K562 (cell line): Measurements from ENCODE around the gene DIRAS3. TPM values are rescaled to one million over a fixed set of nuclear protein-coding genes. Genes with fewer than 3 reads are reported as not detected.

Experiments used
- ATAC-seq: fragments of 200-7000 bp; cut with Tn5 transposase; 3 replicates; pipeline ENCODE4 v1.9.1; 2020; ENCODE audit warnings: moderate library complexity
- BruUV-seq: library from RNA; stranded (reverse); fragments of 400-500 nt; replicated peaks from 2 replicates; lab custom pipeline; 2021; lab: Mats Ljungman, UMichigan
- CTCF ChIA-PET: fragments of 300-600 bp; formaldehyde crosslinking; extraction: SDS; loops from one replicate; lab custom pipeline; 2021; ENCODE audit warnings: low intra/inter-chr PET ratio; lab: Yijun Ruan, JAX
- POLR2A ChIA-PET: fragments of 300-600, 350-650 bp; sonication (Branson Sonifier 250); formaldehyde crosslinking; extraction: SDS; loops from one replicate; lab custom pipeline; 2021; ENCODE audit warnings: antibody characterized with exemption, inconsistent platforms; lab: Yijun Ruan, JAX
- DNase-seq, 4 experiments: peaks; one replicate each; pipeline versions ENCODE4 v3.0.0 to v3.0.0-alpha.2; 2011 to 2018; ENCODE audit warnings: low spot score in 3 of 4, mixed read lengths in 3 of 4; ENCODE audit errors: extremely low read depth in 1 of 4
- FAIRE-seq: peaks from 2 replicates; lab custom pipeline; 2011; peaks lifted over from hg19 to GRCh38; lab: Jason Lieb, UNC
- H2AFZ ChIP-seq: 2 replicates; pipeline ENCODE4 v1.6.0; 2011; ENCODE audit warnings: low read depth, low read length, control low read depth, inconsistent platforms
- H3K27ac ChIP-seq: fragments of 200-600 bp; 3 replicates; pipeline ENCODE4 v1.8.0; 2011; ENCODE audit warnings: low read depth, mild to moderate bottlenecking, control low read depth, inconsistent platforms, low read length, moderate library complexity, mixed read lengths; ENCODE audit errors: extremely low read depth
- H3K27me3 ChIP-seq, 2 experiments: fragments of 300-600 bp in 1 of 2; 2 replicates in 1 of 2; 3 replicates in 1 of 2; pipeline versions ENCODE4 v1.6.0 to v1.8.0; 2011; ENCODE audit warnings: inconsistent platforms in 2 of 2, low read length in 2 of 2, mild to moderate bottlenecking in 1 of 2, mixed read lengths in 1 of 2, moderate library complexity in 1 of 2; ENCODE audit not compliant: control insufficient read depth in 2 of 2, insufficient read depth in 2 of 2
- H3K36me3 ChIP-seq: fragments of 300-600 bp; 3 replicates; pipeline ENCODE4 v1.8.0; 2011; ENCODE audit warnings: mild to moderate bottlenecking, low read length, inconsistent platforms; ENCODE audit not compliant: control insufficient read depth, insufficient read depth
- H3K4me1 ChIP-seq, 2 experiments: fragments of 200-600 bp in 1 of 2; replicated peaks in 1 of 2; 2 replicates in 1 of 2; 3 replicates in 1 of 2; pipeline versions ENCODE4 v1.5.1 to v1.8.0; 2011; ENCODE audit warnings: inconsistent platforms in 2 of 2, low read length in 2 of 2, mild to moderate bottlenecking in 1 of 2, mixed read lengths in 1 of 2, moderate library complexity in 1 of 2; ENCODE audit not compliant: control insufficient read depth in 2 of 2, insufficient read depth in 2 of 2
- H3K4me2 ChIP-seq: 2 replicates; pipeline ENCODE4 v1.6.1; 2011; ENCODE audit warnings: low read length, control low read depth, inconsistent platforms, mixed read lengths; ENCODE audit not compliant: insufficient read depth
- H3K4me3 ChIP-seq: fragments of 200-600 bp; sonication (generic), shearing (Covaris generic); 2 replicates; pipeline ENCODE4 v1.5.1; 2016; ENCODE audit warnings: control low read depth, inconsistent platforms
- H3K79me2 ChIP-seq: fragments of 200-600 bp; 3 replicates; pipeline ENCODE4 v1.8.0; 2011; ENCODE audit warnings: low read length, inconsistent platforms; ENCODE audit not compliant: control insufficient read depth, insufficient read depth
- H3K9ac ChIP-seq, 2 experiments: 2 replicates each; pipeline versions ENCODE4 v1.6.0 to v1.6.1; 2011; ENCODE audit warnings: low read depth in 2 of 2, low read length in 2 of 2, control low read depth in 1 of 2, inconsistent platforms in 1 of 2, mild to moderate bottlenecking in 1 of 2, mixed read lengths in 1 of 2; ENCODE audit not compliant: insufficient read depth in 1 of 2
- H3K9me1 ChIP-seq: one replicate; pipeline ENCODE4 v1.6.0; 2011; ENCODE audit warnings: inconsistent platforms, mild to moderate bottlenecking, low read length, moderate library complexity; ENCODE audit not compliant: control insufficient read depth, insufficient read depth
- H3K9me3 ChIP-seq: replicated peaks from 2 replicates; pipeline ENCODE4 v1.5.1; 2011; ENCODE audit warnings: low read depth, low read length, inconsistent platforms; ENCODE audit not compliant: control insufficient read depth, insufficient read depth
- H4K20me1 ChIP-seq: replicated peaks from 2 replicates; pipeline ENCODE4 v1.6.1; 2011; ENCODE audit warnings: low read length, inconsistent platforms, mixed read lengths; ENCODE audit not compliant: control insufficient read depth, insufficient read depth
- BHLHE40 ChIP-seq: IDR thresholded peaks from 2 replicates; pipeline ENCODE4 v1.6.1; 2011; ENCODE audit warnings: low read length, improper control_type of control experiment
- CAMTA2 ChIP-seq: fragments of 250-450 bp; sonication (Bioruptor Pico); conservative IDR thresholded peaks from 2 replicates; pipeline ENCODE4 v1.5.1; 2022
- CTBP1 ChIP-seq: fragments of 450-650 bp; IDR thresholded peaks from 2 replicates; pipeline ENCODE4 v1.6.1; 2016; ENCODE audit warnings: borderline replicate concordance
- HNRNPL ChIP-seq: fragments of 200-400 bp; formaldehyde crosslinking; IDR thresholded peaks from 2 replicates; pipeline ENCODE4 v1.6.1; 2017; ENCODE audit warnings: low read depth, mild to moderate bottlenecking, low read length
- JUND ChIP-seq, 2 experiments: IDR thresholded peaks; 2 replicates in 1 of 2; 3 replicates in 1 of 2; pipeline ENCODE4 v1.6.1; 2011; ENCODE audit warnings: borderline replicate concordance in 2 of 2, low read depth in 2 of 2, low read length in 2 of 2, improper control_type of control experiment in 1 of 2, missing biosample characterization in 1 of 2, missing genetic modification characterization in 1 of 2, missing genetic modification reagents in 1 of 2
- KLF13 ChIP-seq: fragments of 450-650 bp; IDR thresholded peaks from 2 replicates; pipeline ENCODE4 v1.6.1; 2016; ENCODE audit warnings: missing genetic modification characterization, low read depth, mild to moderate bottlenecking, missing compliant biosample characterization, moderate library complexity, borderline replicate concordance
- MCM5 ChIP-seq: fragments of 450-650 bp; IDR thresholded peaks from 2 replicates; pipeline ENCODE4 v1.6.1; 2016; ENCODE audit warnings: low read depth
- PTBP1 ChIP-seq: fragments of 200-400 bp; formaldehyde crosslinking; IDR thresholded peaks from 2 replicates; pipeline ENCODE4 v1.6.1; 2017; ENCODE audit warnings: low read depth, low read length
- RBM14 ChIP-seq: fragments of 200-400 bp; formaldehyde crosslinking; IDR thresholded peaks from 2 replicates; pipeline ENCODE4 v1.6.1; 2018; ENCODE audit warnings: low read depth, mild to moderate bottlenecking, low read length, moderate library complexity, borderline replicate concordance; ENCODE audit not compliant: insufficient read depth
- RBM25 ChIP-seq: fragments of 200-400 bp; formaldehyde crosslinking; IDR thresholded peaks from 2 replicates; pipeline ENCODE4 v1.6.1; 2018; ENCODE audit warnings: low read length, low read depth, moderate library complexity; ENCODE audit not compliant: severe bottlenecking
- SIN3B ChIP-seq: fragments of 450-650 bp; IDR thresholded peaks from 2 replicates; pipeline ENCODE4 v1.6.1; 2017; ENCODE audit warnings: low read depth, mild to moderate bottlenecking, moderate library complexity
- SREBF2 ChIP-seq: sonication (generic); formaldehyde crosslinking; IDR thresholded peaks from 2 replicates; pipeline ENCODE4 v1.4.0; 2020; ENCODE audit warnings: mild to moderate bottlenecking, missing genetic modification reagents
- SRSF7 ChIP-seq: fragments of 200-400 bp; formaldehyde crosslinking; optimal IDR thresholded peaks from 2 replicates; pipeline ENCODE3; 2017; ENCODE audit warnings: mild to moderate bottlenecking, low read depth, low read length
- XRCC4 ChIP-seq: IDR thresholded peaks from one replicate; pipeline ENCODE4 v1.6.1; 2011; ENCODE audit not compliant: insufficient read depth, insufficient read length; ENCODE audit errors: extremely low read depth
- ZNF184 ChIP-seq: sonication (generic); formaldehyde crosslinking; IDR thresholded peaks from 2 replicates; pipeline ENCODE4 v1.5.0; 2020; ENCODE audit warnings: missing genetic modification reagents
- ZNF274 ChIP-seq: IDR thresholded peaks from 2 replicates; pipeline ENCODE4 v1.6.1; 2011; ENCODE audit warnings: low read depth, mild to moderate bottlenecking, low read length, moderate library complexity, borderline replicate concordance
- WGBS: fragments of 100-300 bp; shearing (Covaris generic); methylation state at CpG from one replicate; pipeline ENCODE4 v1.1.6; 2016; ENCODE audit warnings: low coverage, mixed read lengths; ENCODE audit not compliant: insufficient coverage; ENCODE audit errors: missing lambda C conversion rate; 5-methylcytosine and 5-hydroxymethylcytosine counted together
- in situ Hi-C: fragments of 300-500 bp; cut with MboI; formaldehyde crosslinking; loops from 4 replicates; pipeline ENCODE4 v1.15.0; 2018; ENCODE audit warnings: inconsistent platforms, mixed read lengths
- intact Hi-C: fragments of 100-400 bp; cut with micrococcal nuclease; formaldehyde crosslinking; loops from 2 replicates; pipeline ENCODE4 v1.14.2; 2022
- polyA plus RNA-seq, 8 experiments: library from polyadenylated mRNA; depleted of rRNA in 4 of 8; stranded (reverse) in 5 of 8; unstranded in 3 of 8; fragments of >200 nt; fragmentation: Nextera tagmentation in 2 of 8; fragmentation: Illumina TruSeq in 1 of 8; extraction: Ambion mirVana in 2 of 8; extraction: Trizol in 1 of 8; gene quantifications; 2 replicates each; pipeline versions ENCODE4 v1.2.1 to v1.2.3, GENCODE V29; 2011 to 2014; ENCODE audit warnings: inconsistent platforms in 1 of 8, missing spikeins in 1 of 8
- total RNA-seq, 7 experiments: library from RNA; depleted of rRNA in 6 of 7; stranded (reverse); fragments of >200 nt in 6 of 7; fragmentation: Illumina TruSeq in 2 of 7; extraction: Trizol in 2 of 7; gene quantifications; 2 replicates each; pipeline versions ENCODE4 v1.2.1 to v1.2.3, GENCODE V29; 2011 to 2021; ENCODE audit warnings: low replicate concordance in 1 of 7
- TF ChIP-seq, protein P1 (sequence below): fragments of 450-650 bp; IDR thresholded peaks from 2 replicates; pipeline ENCODE4 v1.6.1; 2016; ENCODE audit warnings: borderline replicate concordance
- TF ChIP-seq, protein P2 (sequence below): fragments of 250-450 bp; sonication (Bioruptor Pico); IDR thresholded peaks from 2 replicates; pipeline ENCODE4 v1.4.0; 2020; ENCODE audit warnings: mild to moderate bottlenecking, moderate library complexity, borderline replicate concordance

DIRAS3 gene
- total and polyA plus RNA-seq, 9 of the 15 experiments (the other 6 are each of a cell fraction or from before 2014, with no cell fraction given), result 7.9 to 96.1 (median 41.7) TPM

DNA sequence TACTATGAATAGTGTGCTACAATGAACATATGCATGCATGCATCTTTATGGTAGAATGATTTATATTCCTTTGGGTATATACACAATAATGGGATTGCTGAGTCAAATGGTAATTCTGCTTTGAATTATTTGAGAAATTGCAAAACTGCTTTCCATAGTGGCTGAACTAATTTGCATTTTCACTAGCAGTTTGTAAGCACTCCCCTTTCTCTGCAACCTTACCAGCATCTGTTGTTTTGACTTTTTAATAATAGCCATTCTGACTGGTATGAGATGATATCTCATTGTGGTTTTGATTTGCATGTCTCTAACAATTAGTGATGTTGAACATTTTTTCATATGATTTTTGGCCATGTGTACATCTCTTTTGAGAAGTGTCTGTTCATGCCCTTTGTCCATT is 24.0 kb upstream of the DIRAS3 start (continued):
- TF ChIP-seq KLF13 (tag) (no peak), SREBF2 (CRISPR knock-in tag) (no peak), XRCC4 (no peak)

DNA sequence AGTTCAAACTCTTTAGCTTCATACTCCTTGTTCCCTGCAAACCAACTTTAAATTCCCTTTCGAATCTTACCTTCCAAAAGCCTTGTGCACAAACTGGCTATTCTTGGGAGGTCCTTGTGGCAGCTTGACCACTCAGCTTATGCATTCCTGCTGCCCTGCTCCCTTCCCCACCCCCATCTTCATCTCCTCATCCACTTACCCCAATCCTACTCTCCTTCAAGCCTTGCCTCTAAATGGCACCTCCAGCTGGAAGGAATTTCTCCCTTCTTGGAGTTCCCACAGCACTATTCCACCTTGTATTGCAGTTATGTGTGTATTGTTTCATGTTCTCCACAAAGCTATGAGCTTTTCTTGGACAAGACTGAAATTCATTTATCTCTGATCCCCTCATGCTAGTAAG is 15.3 kb upstream of the DIRAS3 start:
- Histone ChIP-seq H3K27me3 (no peaks in the 10 kb centered on the region), H3K4me1 (no peaks in the 10 kb centered on the region), H3K9me3 (no peaks in the 10 kb centered on the region), H3K9me1 (no peaks in the 10 kb centered on the region), H3K9ac (no peak overlapping the region), H3K4me2 (no peak overlapping the region), H2AFZ (peak overlapping the region; percentile 39; the same call in 1 of the 2 replicates), H4K20me1 (no peaks in the 10 kb centered on the region), H3K27ac (no peak overlapping the region), H3K79me2 (no peaks in the 10 kb centered on the region), H3K4me3 (no peak overlapping the region), H3K36me3 (no peaks in the 10 kb centered on the region)
- WGBS, result 0% methylated on average over 1 of the region's 1 CpG
- CTCF ChIA-PET, result no interaction called here
- ATAC-seq (no peak), FAIRE-seq (no peak), DNase-seq (no peak)
- POLR2A ChIA-PET, result no interaction called here
- intact Hi-C loops (no loop called here), in situ Hi-C loops (no loop called here)
- BruUV-seq, result no TSS peak
- TF ChIP-seq RBM14, result no peak
- TF ChIP-seq CAMTA2 (CRISPR knock-in tag), result no peak
- TF ChIP-seq MCM5, result no peak
- no peak for TF ChIP-seq CTBP1
- no peak for TF ChIP-seq RBM25
- TF ChIP-seq HNRNPL, result no peak
- no peak for TF ChIP-seq BHLHE40
- no peak for TF ChIP-seq SRSF7
- TF ChIP-seq, protein P1, sequence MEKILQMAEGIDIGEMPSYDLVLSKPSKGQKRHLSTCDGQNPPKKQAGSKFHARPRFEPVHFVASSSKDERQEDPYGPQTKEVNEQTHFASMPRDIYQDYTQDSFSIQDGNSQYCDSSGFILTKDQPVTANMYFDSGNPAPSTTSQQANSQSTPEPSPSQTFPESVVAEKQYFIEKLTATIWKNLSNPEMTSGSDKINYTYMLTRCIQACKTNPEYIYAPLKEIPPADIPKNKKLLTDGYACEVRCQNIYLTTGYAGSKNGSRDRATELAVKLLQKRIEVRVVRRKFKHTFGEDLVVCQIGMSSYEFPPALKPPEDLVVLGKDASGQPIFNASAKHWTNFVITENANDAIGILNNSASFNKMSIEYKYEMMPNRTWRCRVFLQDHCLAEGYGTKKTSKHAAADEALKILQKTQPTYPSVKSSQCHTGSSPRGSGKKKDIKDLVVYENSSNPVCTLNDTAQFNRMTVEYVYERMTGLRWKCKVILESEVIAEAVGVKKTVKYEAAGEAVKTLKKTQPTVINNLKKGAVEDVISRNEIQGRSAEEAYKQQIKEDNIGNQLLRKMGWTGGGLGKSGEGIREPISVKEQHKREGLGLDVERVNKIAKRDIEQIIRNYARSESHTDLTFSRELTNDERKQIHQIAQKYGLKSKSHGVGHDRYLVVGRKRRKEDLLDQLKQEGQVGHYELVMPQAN, result no peak
- no peak for TF ChIP-seq ZNF274
- TF ChIP-seq SIN3B, result no peak
- TF ChIP-seq JUND (IDR thresholded peaks at IDR 0.05; ENCODE audit: borderline replicate concordance, low read depth, low read length), result no peak
- no peak for TF ChIP-seq JUND (tag; IDR thresholded peaks at IDR 0.05; ENCODE audit: borderline replicate concordance, low read depth, low read length)
- no peak for TF ChIP-seq ZNF184 (CRISPR knock-in tag)
- TF ChIP-seq, protein P2, sequence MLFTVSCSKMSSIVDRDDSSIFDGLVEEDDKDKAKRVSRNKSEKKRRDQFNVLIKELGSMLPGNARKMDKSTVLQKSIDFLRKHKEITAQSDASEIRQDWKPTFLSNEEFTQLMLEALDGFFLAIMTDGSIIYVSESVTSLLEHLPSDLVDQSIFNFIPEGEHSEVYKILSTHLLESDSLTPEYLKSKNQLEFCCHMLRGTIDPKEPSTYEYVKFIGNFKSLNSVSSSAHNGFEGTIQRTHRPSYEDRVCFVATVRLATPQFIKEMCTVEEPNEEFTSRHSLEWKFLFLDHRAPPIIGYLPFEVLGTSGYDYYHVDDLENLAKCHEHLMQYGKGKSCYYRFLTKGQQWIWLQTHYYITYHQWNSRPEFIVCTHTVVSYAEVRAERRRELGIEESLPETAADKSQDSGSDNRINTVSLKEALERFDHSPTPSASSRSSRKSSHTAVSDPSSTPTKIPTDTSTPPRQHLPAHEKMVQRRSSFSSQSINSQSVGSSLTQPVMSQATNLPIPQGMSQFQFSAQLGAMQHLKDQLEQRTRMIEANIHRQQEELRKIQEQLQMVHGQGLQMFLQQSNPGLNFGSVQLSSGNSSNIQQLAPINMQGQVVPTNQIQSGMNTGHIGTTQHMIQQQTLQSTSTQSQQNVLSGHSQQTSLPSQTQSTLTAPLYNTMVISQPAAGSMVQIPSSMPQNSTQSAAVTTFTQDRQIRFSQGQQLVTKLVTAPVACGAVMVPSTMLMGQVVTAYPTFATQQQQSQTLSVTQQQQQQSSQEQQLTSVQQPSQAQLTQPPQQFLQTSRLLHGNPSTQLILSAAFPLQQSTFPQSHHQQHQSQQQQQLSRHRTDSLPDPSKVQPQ (CRISPR knock-in tag), result no peak
- TF ChIP-seq PTBP1, result no peak
